T-helper 2 cell treated with Interferon-gamma antibody and Interleukin-4, amounts not matched to agents 100 ng/mL and 5 ng/mL, for 36 hours (primary cell): ENCODE results near the gene CDH9. TPM values are rescaled to one million over a fixed set of nuclear protein-coding genes. Genes with fewer than 3 reads are reported as not detected.

Source experiments
- intact Hi-C: fragments of 100-400 bp; cut with micrococcal nuclease; formaldehyde crosslinking; loops from one replicate; pipeline ENCODE4 v1.15.1; 2023
- total RNA-seq: library from RNA; stranded (reverse); gene quantifications from 2 replicates; pipeline ENCODE4 v1.2.3, GENCODE V29; 2022

CDH9 gene
- total RNA-seq, 1 donor from 2014 or later, result not detected

DNA sequence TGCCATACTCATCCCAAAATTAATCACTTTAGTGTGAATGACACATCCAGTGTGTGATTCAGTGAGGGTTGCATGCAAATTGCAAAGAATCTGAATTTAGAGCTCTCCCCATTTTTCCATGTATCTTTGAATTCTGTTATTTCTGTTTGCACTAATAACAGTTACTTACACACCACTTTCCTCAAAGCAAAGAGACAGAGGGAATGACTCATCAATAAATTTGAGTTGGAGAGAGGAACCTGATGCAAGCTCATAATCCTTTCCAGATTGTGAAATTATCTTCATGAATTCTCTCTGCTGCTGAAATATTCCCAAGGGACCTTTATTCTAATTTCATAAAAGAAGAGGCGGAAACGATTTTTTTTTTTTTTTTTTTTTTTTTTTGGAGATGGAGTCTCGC lies 204.8 kb downstream of the CDH9 start:
- intact Hi-C loops, result no loop called here
